Body of pancreas (tissue), 4 donors: ENCODE results near the gene NDUFS1.

ENCODE experiments used
- CTCF ChIP-seq, 7 experiments: fragments of 450-650 bp in 4 of 7; fragments of 200-600 bp in 3 of 7; sonication (generic) in 3 of 7; IDR thresholded peaks; one replicate each; pipeline ENCODE4 v1.5.1; 2016 to 2019; ENCODE audit warnings: antibody characterized with exemption in 7 of 7
- POLR2A ChIP-seq, 3 donors: fragments of 450-650 bp; IDR thresholded peaks; one replicate each; pipeline ENCODE4 v1.6.1; 2016; ENCODE audit warnings: antibody characterized with exemption in 3 of 3, mild to moderate bottlenecking in 2 of 3

- peak; percentile 59 to 88 (median 88) for TF ChIP-seq POLR2A (IDR thresholded peaks at IDR 0.05)
- TF ChIP-seq CTCF (IDR thresholded peaks at IDR 0.05) = peak in 6 of 7 experiments; percentile 6 to 70 (median 48)
These were observed 73.3 kb downstream of the NDUFS1 start, which contains the start of gene INO80D for GRCh38 chr2:206085742-206086445.
